H1 (cell line): ENCODE measurements around the gene PRF1. TPM values are rescaled to one million over a fixed set of nuclear protein-coding genes. Genes with fewer than 3 reads are reported as not detected.
A peak's percentile ranks its signal among the peaks of the same experiment; 100 is the strongest.

Source experiments
- CTCF ChIA-PET: fragments of 300-600 bp; sonication (Branson Sonifier 250); formaldehyde crosslinking; loops from one replicate; lab custom pipeline; 2021; ENCODE audit not compliant: partially characterized antibody; lab: Charles Lee
- POLR2A ChIA-PET: fragments of 300-600 bp; sonication (Branson Sonifier 250); formaldehyde crosslinking; loops from one replicate; lab custom pipeline; 2021; ENCODE audit warnings: inconsistent platforms; ENCODE audit not compliant: partially characterized antibody; lab: Charles Lee
- DNase-seq, 2 experiments: peaks; one replicate each; pipeline versions ENCODE4 v3.0.0 to v3.0.0-alpha.2; 2010 to 2022; ENCODE audit warnings: low spot score in 2 of 2, low read depth in 1 of 2, mixed read lengths in 1 of 2
- FAIRE-seq: peaks from 2 replicates; lab custom pipeline; 2011; peaks lifted over from hg19 to GRCh38; lab: Jason Lieb, UNC
- H2AFZ ChIP-seq: 2 replicates; pipeline ENCODE4 v1.8.1; 2012; ENCODE audit warnings: low read length, inconsistent platforms
- H2AK5ac ChIP-seq: 2 replicates; pipeline ENCODE4 v1.6.1; 2013; ENCODE audit warnings: low read depth, low read length
- H2BK120ac ChIP-seq: replicated peaks from 2 replicates; pipeline ENCODE3; 2013; ENCODE audit warnings: low read depth, low read length, inconsistent platforms
- H2BK12ac ChIP-seq: 2 replicates; pipeline ENCODE4 v1.6.1; 2013; ENCODE audit warnings: low read depth, low read length
- H2BK15ac ChIP-seq: 2 replicates; pipeline ENCODE4 v1.6.1; 2013; ENCODE audit warnings: low read length
- H2BK20ac ChIP-seq: 2 replicates; pipeline ENCODE4 v1.6.1; 2013; ENCODE audit warnings: low read length
- H2BK5ac ChIP-seq: 2 replicates; pipeline ENCODE4 v1.6.1; 2013; ENCODE audit warnings: low read depth, low read length
- H3K14ac ChIP-seq: 2 replicates; pipeline ENCODE4 v1.6.1; 2013; ENCODE audit warnings: inconsistent platforms; ENCODE audit not compliant: insufficient read length
- H3K18ac ChIP-seq: 2 replicates; pipeline ENCODE4 v1.6.1; 2013; ENCODE audit warnings: low read length; ENCODE audit errors: extremely low read depth
- H3K23ac ChIP-seq: 2 replicates; pipeline ENCODE4 v1.6.1; 2013; ENCODE audit warnings: inconsistent platforms; ENCODE audit not compliant: insufficient read length
- H3K23me2 ChIP-seq: 2 replicates; pipeline ENCODE4 v1.6.1; 2013; ENCODE audit warnings: low read depth, low read length
- H3K27ac ChIP-seq: 2 replicates; pipeline ENCODE4 v1.6.1; 2011; ENCODE audit warnings: low read depth, low read length, inconsistent platforms
- H3K27me3 ChIP-seq, 4 experiments: replicated peaks in 1 of 4; 1 replicate in 1 of 4; 2 replicates in 3 of 4; pipeline versions ENCODE4 v1.6.1 to v1.8.1; 2011 to 2013; ENCODE audit warnings: low read length in 3 of 4, mild to moderate bottlenecking in 3 of 4, inconsistent platforms in 2 of 4, mixed read lengths in 2 of 4, moderate library complexity in 1 of 4; ENCODE audit not compliant: control insufficient read depth in 3 of 4, insufficient read depth in 3 of 4; ENCODE audit errors: extremely low read depth in 1 of 4
- H3K36me3 ChIP-seq, 4 experiments: 2 replicates each; pipeline versions ENCODE4 v1.6.1 to v1.8.1; 2011 to 2013; ENCODE audit warnings: mild to moderate bottlenecking in 4 of 4, low read length in 3 of 4, moderate library complexity in 2 of 4, control low read depth in 1 of 4, inconsistent platforms in 1 of 4; ENCODE audit not compliant: insufficient read depth in 4 of 4, control insufficient read depth in 2 of 4
- H3K4ac ChIP-seq: replicated peaks from 2 replicates; pipeline ENCODE3; 2013; ENCODE audit warnings: low read length, low read depth, mixed read lengths, inconsistent platforms; ENCODE audit not compliant: insufficient read length
- H3K4me1 ChIP-seq, 4 experiments: replicated peaks in 1 of 4; 1 replicate in 1 of 4; 2 replicates in 3 of 4; pipeline versions ENCODE4 v1.6.1 to v1.8.1; 2011 to 2013; ENCODE audit warnings: low read length in 3 of 4, inconsistent platforms in 2 of 4, mixed read lengths in 1 of 4; ENCODE audit not compliant: insufficient read depth in 4 of 4, control insufficient read depth in 3 of 4
- H3K4me2 ChIP-seq, 2 experiments: 2 replicates each; pipeline versions ENCODE4 v1.6.1 to v1.8.1; 2011 to 2013; ENCODE audit warnings: low read depth in 2 of 2, low read length in 2 of 2, control low read depth in 1 of 2, inconsistent platforms in 1 of 2, mild to moderate bottlenecking in 1 of 2; ENCODE audit not compliant: insufficient read depth in 1 of 2
- H3K4me3 ChIP-seq, 4 experiments: fragments of 200-600, 300-600 bp in 1 of 4; sonication (generic), shearing (Covaris generic), sonication (Bioruptor Twin) in 1 of 4; 2 replicates each; pipeline versions ENCODE4 v1.5.1 to v1.8.1; 2011 to 2016; ENCODE audit warnings: low read length in 4 of 4, low read depth in 3 of 4, control low read depth in 2 of 4, inconsistent platforms in 2 of 4, mild to moderate bottlenecking in 2 of 4, mixed read lengths in 1 of 4, moderate library complexity in 1 of 4; ENCODE audit not compliant: insufficient read depth in 2 of 4; ENCODE audit errors: extremely low read depth in 1 of 4
- H3K56ac ChIP-seq: replicated peaks from 2 replicates; pipeline ENCODE3; 2013; ENCODE audit warnings: low read depth, mild to moderate bottlenecking, mixed read lengths, low read length, inconsistent platforms; ENCODE audit not compliant: insufficient read length
- H3K79me1 ChIP-seq: 2 replicates; pipeline ENCODE4 v1.6.1; 2013; ENCODE audit warnings: low read depth, low read length, control low read depth
- H3K79me2 ChIP-seq, 2 experiments: 2 replicates each; pipeline versions ENCODE4 v1.6.1 to v1.8.1; 2012 to 2013; ENCODE audit warnings: low read length in 2 of 2, mild to moderate bottlenecking in 2 of 2, inconsistent platforms in 1 of 2; ENCODE audit not compliant: insufficient read depth in 2 of 2, control insufficient read depth in 1 of 2
- H3K9ac ChIP-seq, 4 experiments: replicated peaks in 1 of 4; 1 replicate in 1 of 4; 2 replicates in 3 of 4; pipeline versions ENCODE4 v1.6.1 to v1.8.1; 2011 to 2013; ENCODE audit warnings: low read depth in 3 of 4, low read length in 3 of 4, control low read depth in 2 of 4, mild to moderate bottlenecking in 2 of 4, moderate library complexity in 2 of 4, inconsistent platforms in 1 of 4; ENCODE audit errors: extremely low read depth in 1 of 4
- H3K9me3 ChIP-seq, 2 experiments: 2 replicates each; pipeline versions ENCODE4 v1.6.1 to v1.8.1; 2012 to 2013; ENCODE audit warnings: mild to moderate bottlenecking in 2 of 2, moderate library complexity in 2 of 2, control low read depth in 1 of 2, inconsistent platforms in 1 of 2, low read depth in 1 of 2, low read length in 1 of 2, mixed read lengths in 1 of 2; ENCODE audit not compliant: insufficient read depth in 2 of 2
- H4K20me1 ChIP-seq, 2 experiments: replicated peaks in 1 of 2; 2 replicates each; pipeline versions ENCODE3 to v1.8.1; 2011 to 2013; ENCODE audit warnings: inconsistent platforms in 2 of 2, low read length in 2 of 2, mild to moderate bottlenecking in 1 of 2; ENCODE audit not compliant: insufficient read depth in 2 of 2, control insufficient read depth in 1 of 2
- H4K5ac ChIP-seq: 2 replicates; pipeline ENCODE4 v1.6.1; 2013; ENCODE audit warnings: low read length, low read depth, mixed read lengths, inconsistent platforms; ENCODE audit not compliant: insufficient read length
- H4K8ac ChIP-seq: 2 replicates; pipeline ENCODE4 v1.8.0; 2013; ENCODE audit warnings: mild to moderate bottlenecking, moderate library complexity, low read length, inconsistent platforms; ENCODE audit not compliant: insufficient read depth; ENCODE audit errors: extremely low read depth
- H4K91ac ChIP-seq: replicated peaks from 2 replicates; pipeline ENCODE3; 2013; ENCODE audit warnings: low read length, mixed read lengths, inconsistent platforms; ENCODE audit not compliant: insufficient read length
- ASH2L ChIP-seq: fragments of 200-600, 300-600 bp; sonication (generic); IDR thresholded peaks from one replicate; pipeline ENCODE4 v1.7.1; 2017; ENCODE audit warnings: low read length
- BACH1 ChIP-seq: IDR thresholded peaks from 2 replicates; pipeline ENCODE4 v1.6.1; 2012; ENCODE audit warnings: low read length, improper control_type of control experiment
- CHD1 ChIP-seq: IDR thresholded peaks from 2 replicates; pipeline ENCODE4 v1.6.1; 2012; ENCODE audit warnings: low read depth, low read length, improper control_type of control experiment
- FOSL1 ChIP-seq: IDR thresholded peaks from 2 replicates; pipeline ENCODE4 v1.6.1; 2011; ENCODE audit warnings: mild to moderate bottlenecking, low read depth, low read length, moderate library complexity; ENCODE audit not compliant: insufficient read depth
- GTF2F1 ChIP-seq: IDR thresholded peaks from 2 replicates; pipeline ENCODE4 v1.6.1; 2012; ENCODE audit warnings: low read depth, low read length, improper control_type of control experiment, borderline replicate concordance
- HDAC6 ChIP-seq: IDR thresholded peaks from one replicate; pipeline ENCODE4 v1.7.1; 2012; ENCODE audit warnings: low read depth, mild to moderate bottlenecking, inconsistent platforms, low read length, moderate library complexity
- JUN ChIP-seq: IDR thresholded peaks from 2 replicates; pipeline ENCODE4 v1.6.1; 2011; ENCODE audit warnings: low read depth, mild to moderate bottlenecking, improper control_type of control experiment, low read length
- RBBP5 ChIP-seq: IDR thresholded peaks from 2 replicates; pipeline ENCODE4 v1.7.1; 2012; ENCODE audit warnings: low read depth, mild to moderate bottlenecking, inconsistent platforms, low read length, moderate library complexity, borderline replicate concordance
- TCF12 ChIP-seq: IDR thresholded peaks from 2 replicates; pipeline ENCODE4 v1.6.1; 2011; ENCODE audit warnings: low read depth, mild to moderate bottlenecking, low read length
- ZNF274 ChIP-seq: IDR thresholded peaks from 2 replicates; pipeline ENCODE4 v1.7.0; 2012; ENCODE audit warnings: low read length, borderline replicate concordance; ENCODE audit errors: extremely low read depth
- WGBS, 2 experiments: shearing (Covaris generic) in 1 of 2; methylation state at CpG; one replicate each; pipeline versions ENCODE4 v1.1.6 to v1.1.7; 2013 to 2015; ENCODE audit warnings: low lambda C conversion rate in 2 of 2, mixed read lengths in 2 of 2, inconsistent platforms in 1 of 2, low coverage in 1 of 2, missing lambda C conversion rate in 1 of 2; ENCODE audit not compliant: insufficient replicate concordance in 2 of 2, insufficient coverage in 1 of 2, insufficient read length in 1 of 2; ENCODE audit errors: extremely low coverage in 1 of 2, missing lambda C conversion rate in 1 of 2; 5-methylcytosine and 5-hydroxymethylcytosine counted together
- polyA plus RNA-seq, 7 experiments: library from polyadenylated mRNA; depleted of rRNA in 3 of 7; stranded (reverse) in 5 of 7; unstranded in 2 of 7; fragments of >200 nt in 5 of 7; fragments of 200-250 nt in 2 of 7; gene quantifications; 1 replicate in 5 of 7; 2 replicates in 1 of 7; 4 replicates in 1 of 7; pipeline versions ENCODE4 v1.2.1 to v1.2.3, GENCODE V29; 2011 to 2013; ENCODE audit warnings: missing spikeins in 2 of 7, mixed read lengths in 2 of 7
- total RNA-seq: library from RNA; stranded (reverse); fragmentation: NEBNext Ultra II Directional; extraction: Animal tissue kit (Norgen Biotek cat#: 25700); gene quantifications from 2 replicates; pipeline ENCODE4 v1.2.1, GENCODE V29; 2021

The PRF1 gene
- total and polyA plus RNA-seq, 2 of the 8 experiments (the other 6 are each of a cell fraction or from before 2014, with no cell fraction given): 0.15 TPM; not detected in 1

GRCh38 chr10:70603449-70603801 is 884 bp upstream of the PRF1 start:
- no peak overlapping the region for H3K4me3 ChIP-seq
- no peak overlapping the region for H3K27ac ChIP-seq
- H3K79me1 ChIP-seq: no peaks in the 10 kb centered on the region
- no peak overlapping the region for H2BK120ac ChIP-seq
- H3K79me2 ChIP-seq: no peaks in the 10 kb centered on the region
- no peak overlapping the region for H2AFZ ChIP-seq
- TF ChIP-seq FOSL1 (no peak), RBBP5 (no peak), BACH1 (no peak), GTF2F1 (no peak), HDAC6 (no peak), TCF12 (no peak), CHD1 (no peak), JUN (no peak), ZNF274 (no peak), ASH2L (no peak)
- 0 out of 2 replicates have a peak overlapping the region, but pooled peaks have one; percentile 50 for H2BK12ac ChIP-seq
- H3K23ac ChIP-seq: no peak overlapping the region
- H2BK15ac ChIP-seq: 0 out of 2 replicates have a peak overlapping the region, but pooled peaks have one; percentile 61
- no peak overlapping the region for H2BK5ac ChIP-seq
- no peak overlapping the region for H3K14ac ChIP-seq
- POLR2A ChIA-PET: interaction anchor here (1.5 kb wide), 1 partner anchor 14 kb away, joined by 4 read pairs; no protein-coding TSS in a partner anchor
- no peak overlapping the region for H4K8ac ChIP-seq
- H4K91ac ChIP-seq: peak overlapping the region; percentile 32
- no peak overlapping the region for H3K56ac ChIP-seq
- H3K23me2 ChIP-seq: no peaks in the 10 kb centered on the region
- CTCF ChIA-PET: interaction anchor here (0.8 to 1.1 kb wide), 3 partner anchors 15 to 93 kb away, joined by 3 to 4 read pairs (median 3); no protein-coding TSS in a partner anchor
- no peak overlapping the region for H4K5ac ChIP-seq
- no peak overlapping the region for H3K9ac ChIP-seq
- H3K4me1 ChIP-seq: no peaks in the 10 kb centered on the region; a peak in 1 of 7 replicates
- no peaks in the 10 kb centered on the region for H4K20me1 ChIP-seq
- no peak overlapping the region for H2BK20ac ChIP-seq
- WGBS, 2 experiments: 96% methylated on average over 7 of the region's 7 CpGs; no CpG with 5 or more reads in 1 of the 2 experiments
- no peaks in the 10 kb centered on the region for H3K36me3 ChIP-seq
- H3K9me3 ChIP-seq: no peaks in the 10 kb centered on the region
- no peak for FAIRE-seq
- H3K4ac ChIP-seq: no peak overlapping the region
- no peak overlapping the region; the same call in 1 of the 2 replicates for H3K18ac ChIP-seq
- no peak overlapping the region for H3K4me2 ChIP-seq
- H2AK5ac ChIP-seq: no peak overlapping the region
- no peak for DNase-seq
- H3K27me3 ChIP-seq: no peaks in the 10 kb centered on the region
